ENCODE measurements around the gene GRB10.

- TF ChIP-seq CTCF (IDR thresholded peaks at IDR 0.05; ENCODE audit: low read depth, low read length) (no peak), EZH2phosphoT487 (IDR thresholded peaks at IDR 0.05; ENCODE audit: low read depth) (no peak)
Observed at GRCh38 chr7:50648076-50648475, 134.6 kb downstream of the GRB10 start.
